Smooth muscle cell of the brain vasculature (primary cell): ENCODE results near the gene LYPD3.
"Not testable (repeated sequence)": the region's sequence is repeated elsewhere in the genome, so short reads cannot be mapped to it uniquely, and the experiment has no call there.

ENCODE experiments used
- DNase-seq: peaks from one replicate; pipeline ENCODE4 v3.0.0-alpha.2; 2012; ENCODE audit warnings: low read depth, low spot score

Gene LYPD3

DNA sequence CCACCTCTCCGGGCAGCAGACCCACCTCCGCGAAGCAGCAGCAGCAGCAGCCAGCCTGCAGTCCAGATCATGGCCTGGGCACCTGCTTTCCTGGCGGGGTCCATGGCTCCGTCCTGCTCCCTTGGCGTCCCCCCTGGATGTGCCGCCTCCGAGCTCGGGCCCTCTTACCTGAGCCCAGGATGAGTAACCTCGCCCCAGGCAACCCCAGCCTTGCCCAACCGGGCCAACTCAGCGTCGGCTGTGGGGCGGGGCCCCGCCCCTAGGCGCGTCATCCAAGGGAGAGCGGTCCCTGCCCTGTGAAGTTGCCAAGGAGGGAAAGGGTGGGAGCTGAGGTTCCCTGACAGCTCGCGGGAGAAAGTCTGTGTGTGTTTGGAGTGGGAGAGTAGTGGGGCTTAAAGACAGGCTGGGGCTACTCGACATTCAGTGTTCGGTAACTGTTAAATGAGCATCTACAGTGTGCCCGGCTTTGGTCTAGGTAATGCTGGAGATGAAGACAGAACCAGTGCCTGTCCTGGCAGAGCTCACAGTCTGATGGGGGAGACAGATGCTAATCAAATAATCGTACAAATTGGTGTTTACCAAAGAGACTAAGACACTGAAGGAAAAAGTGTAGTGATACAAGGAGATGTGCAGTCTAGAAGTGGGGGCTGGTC lies at the start of gene LYPD3:
LYPD3 (minus strand) TSS at position 141 of the 653 bp plus-strand sequence; CDS start at position 104, 37 bp downstream.
- DNase-seq: no peak

DNA sequence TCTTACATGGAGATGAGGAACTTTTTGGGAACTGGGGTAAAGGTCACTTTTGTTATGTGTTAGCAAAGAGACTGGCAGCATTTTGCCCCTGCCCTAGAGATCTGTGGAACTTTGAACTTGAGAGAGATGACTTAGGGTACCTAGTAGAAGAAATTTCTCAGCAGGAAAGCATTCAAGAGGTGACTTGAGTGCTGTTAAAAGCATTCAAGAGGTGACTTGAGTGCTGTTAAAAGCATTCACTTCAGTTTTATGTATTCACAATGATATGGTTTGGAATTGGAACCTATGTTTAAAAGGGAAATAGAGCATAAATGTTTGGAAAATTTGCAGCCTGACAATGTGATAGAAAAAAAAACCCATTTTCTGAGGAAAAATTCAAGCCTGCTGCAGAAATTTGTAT lies 47.0 kb upstream of the LYPD3 start:
- DNase-seq: not testable (repeated sequence)

DNA sequence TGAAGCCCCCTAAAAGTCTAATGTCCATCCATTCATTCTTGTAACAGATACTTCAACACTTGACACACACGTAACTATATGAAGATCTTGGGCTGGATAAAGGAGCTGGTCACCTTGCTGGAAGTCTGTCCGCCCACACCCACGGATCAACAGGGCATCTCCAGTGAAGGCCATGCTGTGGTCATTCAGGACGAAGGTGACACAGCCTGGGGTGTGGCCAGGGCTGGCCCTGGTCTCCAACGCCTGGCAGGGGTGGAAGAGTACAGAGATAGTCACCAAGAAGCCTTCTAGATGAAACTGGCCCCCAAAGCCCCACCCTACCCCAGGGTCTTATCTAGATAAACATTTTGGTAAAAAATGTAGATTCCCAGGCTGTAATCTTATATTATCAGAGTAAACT lies 45.9 kb upstream of the LYPD3 start:
- DNase-seq: no peak

DNA sequence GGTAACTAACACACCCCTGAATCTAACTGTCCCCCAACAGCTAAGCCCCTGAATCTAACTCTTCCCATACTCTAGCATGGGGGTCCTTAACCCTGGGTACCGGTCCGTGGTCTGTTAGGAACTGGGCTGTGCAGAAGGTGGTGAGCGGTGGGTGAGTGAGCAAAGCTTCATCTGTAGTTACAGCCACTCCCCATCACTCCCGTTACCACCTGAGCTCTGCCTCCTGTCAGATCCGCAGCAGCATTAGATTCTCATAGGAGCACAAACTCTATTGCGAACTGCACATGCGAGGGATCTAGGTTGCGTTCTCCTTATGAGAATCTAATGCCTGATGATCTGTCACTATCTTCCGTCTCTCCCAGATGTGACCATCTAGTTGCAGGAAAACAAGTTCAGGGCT lies 45.3 kb upstream of the LYPD3 start:
- DNase-seq: no peak

DNA sequence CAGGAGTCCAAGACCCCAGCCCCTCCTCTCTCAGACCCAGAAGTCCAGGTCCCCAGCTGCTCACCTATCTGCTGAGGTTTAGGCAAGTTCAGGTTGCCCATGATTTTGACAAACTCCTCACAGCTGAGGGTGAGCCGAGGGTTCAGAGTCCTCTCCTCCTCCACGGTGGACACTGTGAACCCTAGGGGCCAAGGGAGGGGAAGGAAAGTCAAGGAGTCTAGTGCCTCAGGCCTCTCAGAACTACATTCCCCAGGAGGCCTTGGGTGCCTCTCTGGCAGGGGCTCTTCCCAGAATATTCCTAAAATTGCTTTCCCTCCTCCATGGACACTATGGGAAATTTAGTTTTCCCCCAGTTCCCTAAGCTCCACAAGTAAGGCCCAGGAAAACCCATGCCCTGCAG lies 42.5 kb upstream of the LYPD3 start:
- DNase-seq: no peak

DNA sequence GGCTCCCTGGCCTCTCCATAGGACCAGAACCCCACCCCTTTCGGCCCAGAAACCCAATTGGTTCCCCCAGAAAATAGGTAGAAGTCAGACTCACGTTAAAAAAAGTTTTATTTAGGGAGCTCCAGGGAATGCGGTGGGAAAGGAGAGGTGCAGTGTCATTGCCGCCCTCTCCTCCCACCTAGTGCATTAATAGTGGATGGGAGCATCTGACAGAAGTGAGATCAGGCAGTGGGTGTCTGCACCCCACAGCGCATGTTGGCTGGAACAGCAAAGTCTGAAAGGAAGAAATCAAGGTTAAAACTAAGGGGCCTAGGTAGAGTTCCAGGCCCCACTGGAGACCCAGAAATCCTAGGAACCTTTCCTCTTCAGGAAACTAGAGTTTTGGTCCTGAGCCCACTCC lies 41.2 kb upstream of the LYPD3 start:
- DNase-seq: no peak

DNA sequence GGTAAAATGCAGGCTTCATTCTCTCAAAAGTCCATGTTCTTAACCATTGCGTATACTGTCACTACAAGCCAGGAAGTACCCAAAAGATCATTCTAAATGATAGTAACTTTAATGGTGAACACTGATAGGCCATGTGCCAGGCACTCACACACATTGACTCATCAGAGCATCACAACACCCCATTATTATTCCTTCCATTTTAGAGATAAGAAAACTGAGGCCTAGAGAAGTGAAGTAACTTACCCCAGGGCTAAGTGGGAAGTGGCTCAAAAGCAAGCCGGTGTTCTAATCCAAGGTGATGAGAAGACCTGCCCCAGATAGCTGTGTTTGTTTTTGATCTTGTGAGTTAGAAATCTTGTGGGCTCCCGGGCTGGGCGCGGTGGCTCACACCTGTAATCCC lies 40.5 kb upstream of the LYPD3 start:
- no peak for DNase-seq

DNA sequence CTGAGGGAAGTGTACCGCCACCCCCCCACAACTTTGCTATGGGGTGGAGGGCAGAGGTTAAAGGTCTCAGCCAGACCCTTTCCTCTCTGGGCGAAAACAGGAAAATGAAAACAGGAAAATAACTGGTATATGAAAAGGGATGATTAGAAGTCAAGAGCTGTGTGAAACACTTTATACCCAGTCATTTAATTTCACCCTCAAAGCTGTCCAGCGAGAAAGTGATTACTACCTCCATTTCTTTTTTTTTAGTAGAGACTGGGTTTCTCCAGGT lies 39.7 kb upstream of the LYPD3 start:
- no peak for DNase-seq

DNA sequence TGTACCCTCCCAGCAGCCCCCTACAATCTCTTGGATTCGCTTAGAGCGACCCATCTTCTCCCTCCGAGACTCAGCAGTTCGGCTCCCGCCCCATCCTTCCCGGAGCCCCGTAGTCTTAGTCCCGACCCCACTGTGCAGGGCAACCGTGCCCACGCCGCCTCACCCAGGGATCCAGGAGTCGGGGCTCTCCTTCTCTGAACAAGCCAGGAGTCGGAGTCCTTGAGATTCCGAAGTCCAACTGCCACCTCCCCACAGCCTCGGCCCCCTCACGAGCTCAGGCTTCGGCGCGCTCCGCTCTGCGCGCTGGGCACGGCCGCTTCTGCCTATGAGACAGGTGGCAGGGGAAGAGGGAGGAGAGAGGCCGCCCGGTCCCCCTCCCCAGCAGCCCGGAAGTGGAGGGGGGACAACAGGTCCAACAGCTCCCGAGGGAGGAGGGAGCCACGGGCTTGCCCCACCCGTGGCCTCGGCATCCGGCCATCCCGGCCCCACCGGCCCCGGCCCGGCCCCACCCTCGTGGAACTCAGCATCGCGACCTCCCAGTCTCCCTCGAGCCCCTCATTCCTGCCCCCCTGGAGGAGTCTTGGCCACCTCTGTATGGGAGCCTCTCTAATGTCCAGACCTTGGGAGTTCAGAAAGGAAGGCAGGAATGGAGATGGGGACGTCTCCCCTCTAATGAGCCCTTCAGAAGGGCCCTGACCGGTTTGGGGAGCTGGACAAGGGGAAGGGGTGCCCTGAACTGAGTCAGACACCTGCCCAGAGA lies 39.2 kb upstream of the LYPD3 start, which contains the start of gene PHLDB3:
PHLDB3 (minus strand) TSS at position 321 of the 760 bp plus-strand sequence. CDS start 628 bp downstream, outside the sequence.
- no peak for DNase-seq

DNA sequence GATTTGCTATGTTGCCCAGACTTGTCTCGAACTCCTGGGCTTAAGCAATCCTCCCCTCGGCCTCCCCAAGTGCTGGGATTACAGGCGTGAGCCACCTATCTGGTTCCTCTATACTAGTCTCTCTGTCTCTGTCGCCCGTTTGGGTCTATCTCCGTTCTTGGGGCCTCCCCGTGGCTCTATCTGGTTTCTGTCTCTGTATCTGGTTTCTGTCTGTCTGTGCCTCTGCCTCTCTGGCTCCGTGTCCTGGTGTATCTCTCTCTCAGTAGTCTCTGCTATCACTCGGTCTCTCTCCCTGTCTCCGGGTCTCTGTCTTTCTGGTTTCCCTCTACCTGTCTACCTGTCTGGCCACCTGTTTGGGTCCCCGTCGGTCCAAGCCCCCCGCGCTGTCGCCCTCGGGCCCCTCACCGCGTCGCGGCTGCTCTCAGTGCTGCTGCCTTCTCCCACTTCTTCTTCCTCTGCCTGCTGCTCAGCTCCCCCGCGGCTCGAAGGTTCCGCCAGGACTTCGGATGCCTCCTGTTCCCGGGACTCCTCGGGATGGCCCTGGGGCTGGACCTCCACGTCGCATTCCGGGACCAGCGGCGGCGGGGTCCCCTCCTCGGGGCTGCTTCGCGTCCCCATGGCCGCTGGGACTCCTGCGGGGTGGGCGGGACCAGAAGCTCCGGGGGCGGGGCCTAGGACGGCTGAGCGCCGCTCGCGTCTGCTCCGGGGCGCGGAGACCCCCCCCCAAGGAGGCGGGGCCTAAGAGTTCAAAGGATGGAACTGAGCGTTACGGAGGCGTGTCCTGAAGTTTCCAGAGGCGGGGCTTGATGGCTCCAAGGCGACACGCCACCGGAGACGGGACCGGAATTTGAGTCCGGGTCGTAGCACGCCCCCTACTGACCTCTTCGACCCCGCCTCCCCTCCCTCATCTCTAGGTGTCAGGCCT lies 38.4 kb upstream of the LYPD3 start:
- peak; percentile 62 for DNase-seq

DNA sequence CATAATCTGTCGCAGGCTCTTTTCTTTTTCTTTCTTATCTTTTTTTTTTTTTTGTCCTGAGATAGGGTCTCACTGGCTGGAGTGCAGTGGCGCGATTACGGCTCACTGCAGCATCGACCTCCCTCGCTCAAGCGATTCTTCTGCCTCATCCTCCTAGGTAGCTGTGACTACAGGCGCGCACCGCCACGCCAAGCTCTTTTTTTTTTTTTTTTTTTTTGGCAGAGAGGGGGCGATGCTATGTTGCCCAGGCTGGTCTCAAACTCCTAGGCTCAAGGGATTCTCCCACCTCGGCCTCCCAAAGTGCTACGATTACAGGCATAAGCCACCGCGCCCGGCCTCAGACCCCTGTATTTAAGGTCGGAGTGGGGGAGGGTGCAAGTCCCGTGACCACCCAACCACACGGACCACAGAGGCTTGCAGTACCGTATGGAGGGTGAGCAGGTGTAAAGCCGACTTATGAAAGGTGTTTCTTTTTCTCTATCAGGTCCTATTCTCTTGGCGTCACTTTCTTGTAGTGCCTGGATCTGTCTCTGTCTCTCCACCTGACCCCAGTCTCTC lies 37.1 kb upstream of the LYPD3 start:
- no peak for DNase-seq

DNA sequence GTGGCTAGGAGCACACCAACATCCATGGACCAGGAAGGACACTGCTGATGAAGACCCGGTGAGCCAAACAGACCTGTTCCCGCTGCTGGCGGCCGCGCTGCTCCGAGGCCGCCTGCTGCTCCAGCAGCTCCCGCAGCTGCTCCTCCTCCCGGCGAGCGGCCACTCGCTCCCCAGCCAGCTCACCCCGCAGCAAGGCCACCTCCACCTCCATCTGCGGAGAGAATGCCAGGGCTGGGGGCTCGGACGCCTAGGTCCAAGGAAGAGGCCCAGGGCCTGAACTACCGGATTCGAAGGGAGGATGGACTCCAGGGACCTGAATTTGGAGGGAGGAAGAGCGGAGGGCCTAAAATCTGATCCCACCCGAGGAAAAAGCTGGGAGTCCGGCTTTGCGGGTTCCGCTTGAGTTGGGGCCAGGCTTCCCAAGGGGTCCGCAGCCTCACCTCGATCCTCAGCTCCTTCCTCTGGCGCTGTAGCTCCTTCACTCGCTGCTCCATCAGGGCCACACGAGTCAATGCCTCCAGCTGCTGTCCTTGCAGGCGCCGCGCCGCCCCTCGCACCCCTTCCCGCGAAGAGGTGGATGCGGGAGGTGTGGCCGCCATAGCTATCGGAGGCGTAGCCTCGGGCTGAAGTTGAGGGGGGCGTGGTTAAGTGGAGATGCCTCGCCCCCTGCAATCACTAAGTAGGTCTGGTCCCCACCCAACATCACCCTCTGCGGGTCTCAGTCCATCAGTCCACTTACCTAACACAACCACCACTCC lies 36.4 kb upstream of the LYPD3 start:
- no peak for DNase-seq

DNA sequence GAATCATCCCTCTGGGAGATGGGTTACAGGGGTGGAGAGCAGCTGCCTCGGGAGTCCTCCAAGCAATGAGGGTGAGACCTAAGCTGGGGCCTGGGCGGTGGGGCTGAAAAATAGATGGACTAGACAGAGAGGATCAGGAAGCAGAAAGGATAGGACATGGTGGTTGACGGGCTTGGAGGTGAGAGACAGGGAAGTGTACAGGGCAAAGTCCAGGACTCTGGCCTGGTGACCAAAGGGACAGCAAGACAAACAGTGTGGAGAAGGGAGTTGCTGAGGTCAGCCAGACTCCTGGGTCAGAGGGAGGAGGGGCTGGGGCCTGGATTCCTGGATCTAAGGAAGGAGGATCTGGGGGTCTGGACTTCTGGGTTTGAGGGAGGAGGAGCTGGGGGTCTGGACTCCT lies 33.6 kb upstream of the LYPD3 start:
- DNase-seq: no peak

DNA sequence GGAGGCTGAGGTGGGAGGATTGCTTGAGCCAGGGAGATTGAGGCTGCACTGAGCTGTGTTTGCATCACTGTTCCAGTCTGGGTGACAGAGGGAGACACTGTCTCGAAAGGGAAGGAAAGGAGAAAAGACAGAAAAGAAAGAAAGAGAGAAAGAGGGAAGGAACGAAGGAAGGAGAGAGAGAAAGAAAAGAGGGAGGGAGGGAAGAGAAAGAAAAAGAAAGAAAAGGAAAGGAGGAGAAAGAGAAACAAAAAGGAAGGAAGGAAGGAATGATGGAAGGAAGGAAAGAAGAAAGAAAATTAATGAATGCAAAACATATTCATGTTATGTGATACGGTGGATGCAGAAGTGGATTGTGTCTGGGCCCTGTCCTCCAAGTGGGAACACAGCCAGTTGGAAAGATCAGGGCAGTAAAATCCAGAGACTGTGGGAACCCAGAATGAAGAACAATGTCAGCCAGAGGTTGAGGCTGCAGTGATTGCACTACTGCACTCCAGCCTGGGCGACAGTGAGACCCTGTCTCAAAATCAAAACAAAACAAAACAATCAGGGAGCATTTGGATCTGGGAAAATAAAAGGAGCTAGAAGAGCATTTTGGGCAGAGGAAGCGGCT lies 32.9 kb upstream of the LYPD3 start:
- no peak for DNase-seq

DNA sequence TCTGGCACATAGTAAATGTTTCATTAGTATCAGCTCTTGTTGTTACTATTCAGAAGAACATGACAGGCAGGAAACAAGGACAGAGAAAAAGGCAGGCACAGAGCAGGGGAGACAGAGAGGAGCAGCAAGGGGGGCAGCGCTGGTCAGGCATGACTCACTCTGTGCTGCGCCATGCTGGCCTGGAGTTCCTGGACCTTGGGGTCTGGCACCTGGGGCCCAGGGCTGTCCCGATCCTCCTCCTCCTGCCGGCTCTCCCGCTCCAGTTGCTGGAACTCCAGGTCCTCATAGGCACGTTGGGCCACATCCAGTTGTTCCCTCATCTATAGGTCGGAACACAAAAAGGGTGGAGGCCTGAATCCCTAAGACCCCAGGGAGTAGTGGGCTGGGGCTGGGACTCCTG lies 31.6 kb upstream of the LYPD3 start:
- DNase-seq: no peak

DNA sequence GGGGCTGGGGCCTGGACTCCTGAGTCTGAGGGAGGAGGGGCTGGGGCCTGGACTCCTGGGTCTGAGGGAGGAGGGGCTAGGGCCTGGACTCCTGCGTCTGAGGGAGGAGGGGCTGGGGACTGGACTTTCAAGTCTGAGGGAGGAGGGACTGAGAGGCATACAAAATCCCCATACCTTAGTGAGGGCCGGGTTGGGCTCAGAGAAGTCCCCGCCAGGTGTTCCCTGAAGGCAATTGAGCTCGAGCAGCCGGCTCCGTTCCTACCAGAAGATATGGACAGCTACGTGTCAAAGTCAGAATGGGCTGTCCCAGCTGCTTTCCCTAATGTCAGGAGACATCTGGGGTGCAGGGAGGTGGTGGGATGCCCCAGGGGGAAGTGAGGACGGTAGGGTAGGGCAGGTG lies 29.7 kb upstream of the LYPD3 start:
- no peak for DNase-seq

DNA sequence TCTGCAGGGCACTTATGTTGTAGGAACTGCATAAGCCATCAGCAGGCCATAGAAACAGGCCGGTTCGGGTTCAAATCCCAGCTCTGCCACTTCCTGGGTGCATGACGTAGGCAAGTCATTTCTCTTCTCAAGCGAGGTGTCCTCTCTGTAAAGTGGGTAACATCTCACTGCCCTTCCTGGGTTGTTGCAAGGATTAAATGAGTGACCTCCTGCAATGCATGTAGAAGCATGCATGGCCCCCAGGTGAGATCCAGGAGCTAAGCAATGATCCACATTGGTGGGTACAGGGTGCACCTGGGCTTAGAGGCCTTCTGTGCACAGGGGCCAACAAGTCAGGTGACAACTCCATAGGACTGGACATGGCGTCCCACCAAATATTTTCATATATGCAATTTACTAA lies 25.4 kb upstream of the LYPD3 start:
- no peak for DNase-seq

DNA sequence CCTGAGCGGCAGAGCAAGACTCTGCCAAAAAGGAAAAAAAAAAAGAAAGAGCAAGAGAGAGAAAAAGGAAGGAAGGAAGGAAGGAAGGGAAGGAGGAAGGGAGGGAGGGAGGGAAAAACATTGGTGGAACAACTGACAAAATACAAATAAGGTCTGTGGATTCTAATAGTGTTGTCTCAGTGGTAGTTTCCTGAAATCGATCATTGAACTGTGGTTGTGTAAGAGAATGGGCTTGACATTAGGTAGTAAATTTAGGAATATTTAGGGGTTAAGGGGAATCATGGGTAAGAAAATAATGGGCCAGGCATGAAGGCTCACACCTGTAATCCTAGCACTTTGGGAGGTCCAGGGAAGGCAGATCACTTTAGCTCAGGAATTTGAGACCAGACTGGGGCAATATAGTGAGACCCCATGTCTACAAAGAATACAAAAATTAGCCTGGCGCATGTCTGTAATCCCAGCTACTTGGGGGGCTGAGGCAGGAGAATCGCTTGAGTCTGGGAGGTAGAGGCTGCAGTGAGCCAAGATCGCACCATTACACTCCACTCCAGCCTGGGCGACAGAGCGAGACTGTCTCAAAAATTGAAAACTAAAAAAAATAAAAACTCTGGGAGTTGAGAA lies 24.7 kb upstream of the LYPD3 start:
- no peak for DNase-seq

DNA sequence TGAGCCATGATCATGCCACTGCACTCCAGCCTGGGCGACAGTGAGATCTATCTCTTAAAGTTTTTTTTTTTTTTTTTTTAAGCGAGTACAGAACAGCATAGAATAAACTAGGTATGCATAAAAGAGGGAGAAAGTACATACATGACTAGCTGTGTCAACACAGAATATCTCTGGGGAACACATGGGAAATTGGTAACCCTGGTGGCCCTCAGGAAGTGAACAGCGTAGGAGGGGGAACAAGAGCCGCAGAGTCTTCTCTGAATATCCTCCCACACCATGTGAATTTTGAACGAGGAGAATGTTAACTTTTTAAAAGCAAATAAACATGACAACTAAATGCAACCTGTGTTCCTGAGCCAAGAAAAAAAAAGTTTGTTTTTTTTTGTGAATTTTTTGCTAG lies 23.9 kb upstream of the LYPD3 start:
- DNase-seq: peak; percentile 50

DNA sequence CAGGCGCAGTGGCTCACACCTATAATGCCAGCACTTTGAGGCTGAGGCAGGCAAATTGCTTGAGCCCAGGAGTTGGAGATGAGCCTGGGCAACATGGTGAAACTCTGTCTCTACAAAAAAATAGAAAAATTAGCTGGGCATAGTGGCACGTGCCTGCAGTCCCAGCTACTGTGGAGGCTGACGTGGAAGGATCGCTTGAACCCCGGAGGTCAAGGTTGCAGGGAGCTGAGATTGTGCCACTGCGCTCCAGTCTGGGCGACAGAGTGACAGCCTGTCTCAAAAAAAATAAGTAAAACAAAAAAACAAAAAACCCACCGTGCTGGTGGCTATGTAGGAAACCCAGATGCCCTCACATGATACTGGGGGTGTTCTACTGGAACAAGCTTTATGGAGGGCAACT lies 22.8 kb upstream of the LYPD3 start:
- DNase-seq: no peak

DNA sequence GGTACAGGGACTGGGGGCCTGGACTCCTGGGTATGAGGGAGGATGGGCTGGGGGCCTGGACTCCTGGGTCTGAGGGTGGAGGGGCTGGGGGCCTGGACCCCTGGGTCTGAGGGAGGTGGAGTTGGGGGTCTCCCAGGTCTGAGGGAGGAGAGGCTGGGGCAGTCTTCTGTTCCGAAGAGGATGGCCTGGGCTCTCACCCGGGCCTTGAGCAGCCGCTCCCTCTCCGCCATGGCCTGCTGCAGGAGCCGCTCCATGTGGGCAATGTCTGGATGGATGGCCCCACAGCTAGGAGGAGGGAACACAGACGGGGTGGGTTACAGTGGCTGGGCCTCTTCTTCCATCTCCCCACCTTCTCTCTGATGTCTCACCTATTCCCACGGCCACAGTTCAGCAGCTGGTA lies 21.0 kb upstream of the LYPD3 start:
- no peak for DNase-seq
